ENCODE results near the gene VRK1. TPM values are rescaled to one million over a fixed set of nuclear protein-coding genes. Genes with fewer than 3 reads are reported as not detected.

The VRK1 gene
- total RNA-seq, 4 donors from 2014 or later, result 3.8 to 7.0 (median 5.4) TPM

DNA sequence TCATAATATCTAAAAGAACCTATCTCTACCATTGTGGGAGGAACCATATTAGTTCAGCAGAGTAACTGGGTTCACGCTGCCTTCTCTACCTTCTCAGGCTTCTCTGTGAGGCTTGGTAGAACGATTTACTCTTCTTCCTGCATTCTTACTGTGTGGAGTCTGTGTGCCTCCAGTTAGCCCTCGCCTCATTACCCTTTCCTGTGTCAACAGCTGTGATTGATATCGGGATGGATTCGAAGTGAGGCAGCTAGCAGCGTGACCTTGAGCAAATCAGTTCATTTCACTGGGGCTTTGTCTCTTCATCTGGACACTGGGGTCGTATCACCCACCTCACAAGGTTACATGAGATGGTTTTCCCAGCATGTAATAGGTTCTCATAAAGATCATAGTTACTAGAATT, 4.6 kb upstream of the VRK1 start:
- H3K4me1 ChIP-seq, result peaks cover 0 to under 1% of the 10 kb centered on the region in 2 donors
- H3K36me3 ChIP-seq, result no peaks in the 10 kb centered on the region
- no peak overlapping the region for H3K4me3 ChIP-seq
- H3K27ac ChIP-seq, result no peak overlapping the region
- H3K27me3 ChIP-seq, result no peaks in the 10 kb centered on the region
- no peaks in the 10 kb centered on the region for H3K9me3 ChIP-seq
- TF ChIP-seq, protein P1, sequence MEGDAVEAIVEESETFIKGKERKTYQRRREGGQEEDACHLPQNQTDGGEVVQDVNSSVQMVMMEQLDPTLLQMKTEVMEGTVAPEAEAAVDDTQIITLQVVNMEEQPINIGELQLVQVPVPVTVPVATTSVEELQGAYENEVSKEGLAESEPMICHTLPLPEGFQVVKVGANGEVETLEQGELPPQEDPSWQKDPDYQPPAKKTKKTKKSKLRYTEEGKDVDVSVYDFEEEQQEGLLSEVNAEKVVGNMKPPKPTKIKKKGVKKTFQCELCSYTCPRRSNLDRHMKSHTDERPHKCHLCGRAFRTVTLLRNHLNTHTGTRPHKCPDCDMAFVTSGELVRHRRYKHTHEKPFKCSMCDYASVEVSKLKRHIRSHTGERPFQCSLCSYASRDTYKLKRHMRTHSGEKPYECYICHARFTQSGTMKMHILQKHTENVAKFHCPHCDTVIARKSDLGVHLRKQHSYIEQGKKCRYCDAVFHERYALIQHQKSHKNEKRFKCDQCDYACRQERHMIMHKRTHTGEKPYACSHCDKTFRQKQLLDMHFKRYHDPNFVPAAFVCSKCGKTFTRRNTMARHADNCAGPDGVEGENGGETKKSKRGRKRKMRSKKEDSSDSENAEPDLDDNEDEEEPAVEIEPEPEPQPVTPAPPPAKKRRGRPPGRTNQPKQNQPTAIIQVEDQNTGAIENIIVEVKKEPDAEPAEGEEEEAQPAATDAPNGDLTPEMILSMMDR (IDR thresholded peaks at IDR 0.05 in 4 of 5, conservative IDR thresholded peaks at IDR 0.05 in 1 of 5), result no peak
- no peak for TF ChIP-seq POLR2A (IDR thresholded peaks at IDR 0.05)
- in situ Hi-C loops (cut with MboI; ENCODE audit: low sequenced_read_pairs in 4 of 4), result no loop called here
- ATAC-seq (no peak), DNase-seq (no peak)
- intact Hi-C loops (cut with DNase I; ENCODE audit: low total_unique reads), result no loop called here

DNA sequence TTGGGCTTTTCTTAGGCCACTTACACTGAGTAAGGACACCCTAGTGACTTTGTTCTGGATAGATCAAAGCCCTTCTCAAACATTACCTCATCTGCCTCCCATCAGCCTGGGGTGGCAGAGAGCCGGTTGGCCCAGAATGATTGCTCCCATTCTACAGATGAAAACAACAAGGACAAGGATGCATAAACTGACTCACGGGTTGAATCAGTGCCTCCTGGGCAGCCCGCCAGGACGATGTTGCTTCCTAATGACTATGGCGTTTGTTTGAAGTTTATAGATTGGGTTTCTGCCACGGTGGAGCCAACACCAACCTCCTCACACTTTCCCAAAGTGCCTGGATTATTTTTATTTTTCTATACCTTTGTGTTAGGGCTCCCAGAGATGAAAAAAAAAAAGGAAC, 3.6 kb upstream of the VRK1 start:
- Histone ChIP-seq H3K27ac (no peak overlapping the region), H3K4me1 (peaks cover 8 to 10% of the 10 kb centered on the region in 2 donors), H3K36me3 (no peaks in the 10 kb centered on the region), H3K9me3 (no peaks in the 10 kb centered on the region), H3K27me3 (no peaks in the 10 kb centered on the region), H3K4me3 (no peak overlapping the region)
- in situ Hi-C loops (cut with MboI; ENCODE audit: low sequenced_read_pairs in 4 of 4), result no loop called here
- intact Hi-C loops (cut with DNase I; ENCODE audit: low total_unique reads), result no loop called here
- no peak for DNase-seq
- TF ChIP-seq, protein P1 (IDR thresholded peaks at IDR 0.05 in 4 of 5, conservative IDR thresholded peaks at IDR 0.05 in 1 of 5), result no peak
- no peak for TF ChIP-seq POLR2A (IDR thresholded peaks at IDR 0.05)
- ATAC-seq, result no peak

DNA sequence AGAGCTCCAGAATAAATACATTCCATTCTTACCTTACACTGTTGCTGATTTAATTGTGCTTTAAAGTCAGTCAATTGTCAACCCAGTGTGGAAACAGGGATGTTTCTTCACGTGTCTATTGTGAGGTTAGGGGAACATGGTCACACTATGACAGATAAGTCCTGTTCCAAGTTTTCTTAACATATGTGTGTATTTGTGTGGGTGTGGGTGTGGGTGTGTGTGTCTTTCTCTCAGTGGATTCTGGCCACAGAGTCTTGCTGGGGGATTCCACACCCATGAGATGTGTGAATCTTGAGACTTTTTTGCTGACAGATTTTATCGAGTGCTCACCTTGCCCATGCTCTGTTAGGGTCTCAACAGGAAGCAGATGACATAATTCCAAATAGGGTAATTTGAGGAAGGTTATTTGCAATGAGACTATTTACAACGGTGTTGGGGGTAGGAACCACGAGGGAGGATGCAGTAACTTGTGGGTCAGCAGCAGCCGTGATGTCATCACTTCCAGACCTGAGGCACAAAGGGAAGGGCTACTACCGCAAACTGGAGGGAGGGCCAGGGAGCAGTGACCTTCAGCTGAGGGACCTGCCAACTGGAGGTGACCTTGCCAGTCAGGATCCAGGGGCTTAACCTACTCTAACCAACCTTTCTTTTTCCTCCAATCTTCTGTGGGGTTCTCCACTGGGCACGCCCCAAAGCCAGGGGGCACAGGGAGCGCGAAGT, 1.9 kb upstream of the VRK1 start:
- in situ Hi-C loops (cut with MboI; ENCODE audit: low sequenced_read_pairs in 4 of 4), result no loop called here
- TF ChIP-seq POLR2A (IDR thresholded peaks at IDR 0.05), result no peak
- TF ChIP-seq, protein P1 (IDR thresholded peaks at IDR 0.05 in 4 of 5, conservative IDR thresholded peaks at IDR 0.05 in 1 of 5), result no peak
- no peaks in the 10 kb centered on the region for H3K9me3 ChIP-seq
- H3K36me3 ChIP-seq, result no peaks in the 10 kb centered on the region
- ATAC-seq (no peak), DNase-seq (no peak)
- H3K4me3 ChIP-seq, result no peak overlapping the region
- intact Hi-C loops (cut with DNase I; ENCODE audit: low total_unique reads), result no loop called here
- peaks cover 8 to 12% of the 10 kb centered on the region in 2 donors for H3K4me1 ChIP-seq
- no peaks in the 10 kb centered on the region for H3K27me3 ChIP-seq
- H3K27ac ChIP-seq, result no peak overlapping the region

DNA sequence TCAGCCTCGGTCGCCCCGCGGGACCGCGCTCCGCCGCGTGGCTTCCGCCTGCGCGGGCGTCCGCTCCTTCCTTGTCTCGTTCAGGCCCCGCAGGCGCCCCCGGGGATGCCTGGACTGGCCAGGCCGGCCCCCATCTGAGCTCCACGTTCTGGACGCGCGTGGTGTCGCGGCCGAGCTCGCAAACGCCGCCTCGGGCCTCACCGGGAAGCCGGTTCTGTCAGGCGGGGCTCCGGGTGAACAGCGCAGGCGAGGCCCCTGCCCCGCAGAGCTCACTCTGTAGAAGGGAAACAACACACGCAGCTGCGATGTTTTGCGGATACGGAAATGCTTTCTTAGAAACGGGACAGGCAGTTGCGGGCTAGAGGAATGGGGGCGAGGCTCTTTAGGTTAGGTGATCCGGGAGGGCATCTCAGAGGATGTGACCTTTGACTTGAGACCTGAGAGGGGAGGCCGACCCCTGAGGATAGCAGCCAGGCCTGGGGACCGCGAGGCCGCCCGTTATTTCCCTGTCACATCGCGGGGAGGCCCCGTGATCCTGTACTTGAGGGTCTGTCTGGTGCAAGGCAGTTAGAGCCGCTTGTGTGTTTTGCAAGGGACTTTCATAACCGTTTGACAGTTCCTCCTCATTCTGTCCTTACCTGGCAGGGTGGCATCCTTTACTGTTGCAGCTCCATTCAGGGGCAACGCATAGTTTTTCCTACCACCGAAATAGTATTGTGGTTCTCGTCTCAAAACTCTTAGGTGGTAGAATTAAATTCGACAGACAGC, 584 bp downstream of the VRK1 start:
- peak in 1 of 2 donors; percentile 5 for ATAC-seq
- Histone ChIP-seq H3K4me3 (peak overlapping the region; percentile 63 to 80 (median 70)), H3K9me3 (no peaks in the 10 kb centered on the region), H3K27me3 (no peaks in the 10 kb centered on the region), H3K4me1 (peaks cover 8 to 12% of the 10 kb centered on the region in 2 donors), H3K27ac (peak overlapping the region in 2 of 4 donors; percentile 4 to 18), H3K36me3 (no peaks in the 10 kb centered on the region)
- intact Hi-C loops (cut with DNase I; ENCODE audit: low total_unique reads), result no loop called here
- TF ChIP-seq, protein P1 (IDR thresholded peaks at IDR 0.05 in 4 of 5, conservative IDR thresholded peaks at IDR 0.05 in 1 of 5), result no peak
- TF ChIP-seq POLR2A (IDR thresholded peaks at IDR 0.05), result no peak
- in situ Hi-C loops (cut with MboI; ENCODE audit: low sequenced_read_pairs in 4 of 4), result no loop called here
- no peak for DNase-seq
